H9 (cell line): Measurements from ENCODE around the gene APBB2. TPM values are rescaled to one million over a fixed set of nuclear protein-coding genes. Genes with fewer than 3 reads are reported as not detected.

Experiments
- DNase-seq: peaks from one replicate; pipeline ENCODE4 v3.0.0-alpha.2; 2017
- H2AFZ ChIP-seq: one replicate; pipeline ENCODE4 v1.6.1; 2013; ENCODE audit warnings: mild to moderate bottlenecking, low read length, control low read depth, moderate library complexity
- H2AK5ac ChIP-seq: 2 replicates; pipeline ENCODE4 v1.6.1; 2013; ENCODE audit warnings: low read length, control low read depth, mixed read lengths; ENCODE audit not compliant: insufficient read length
- H2BK120ac ChIP-seq: one replicate; pipeline ENCODE4 v1.6.1; 2013; ENCODE audit warnings: low read depth, mild to moderate bottlenecking, low read length, control low read depth, inconsistent platforms; ENCODE audit not compliant: poor library complexity, severe bottlenecking
- H2BK12ac ChIP-seq: 2 replicates; pipeline ENCODE4 v1.6.1; 2013; ENCODE audit warnings: low read length, control low read depth, mixed read lengths, low read depth; ENCODE audit not compliant: insufficient read length
- H2BK15ac ChIP-seq: 2 replicates; pipeline ENCODE4 v1.6.1; 2013; ENCODE audit warnings: low read depth, low read length, control low read depth
- H2BK20ac ChIP-seq: one replicate; pipeline ENCODE4 v1.6.1; 2013; ENCODE audit warnings: low read depth, mild to moderate bottlenecking, low read length, control low read depth, inconsistent platforms; ENCODE audit not compliant: poor library complexity, severe bottlenecking
- H2BK5ac ChIP-seq: 2 replicates; pipeline ENCODE4 v1.6.1; 2013; ENCODE audit warnings: low read length, control low read depth, mixed read lengths; ENCODE audit not compliant: insufficient read length
- H3K14ac ChIP-seq: 2 replicates; pipeline ENCODE4 v1.6.1; 2013; ENCODE audit warnings: low read length, control low read depth; ENCODE audit not compliant: insufficient read depth
- H3K18ac ChIP-seq: 2 replicates; pipeline ENCODE4 v1.6.1; 2013; ENCODE audit warnings: low read depth, mild to moderate bottlenecking, mixed read lengths, low read length, control low read depth; ENCODE audit not compliant: insufficient read length
- H3K23ac ChIP-seq: 2 replicates; pipeline ENCODE4 v1.6.1; 2013; ENCODE audit warnings: low read length, control low read depth, mixed read lengths, low read depth; ENCODE audit not compliant: insufficient read length
- H3K23me2 ChIP-seq: 2 replicates; pipeline ENCODE4 v1.6.1; 2013; ENCODE audit warnings: low read depth, mild to moderate bottlenecking, mixed read lengths, low read length, control low read depth; ENCODE audit not compliant: insufficient read length, poor library complexity, severe bottlenecking
- H3K27ac ChIP-seq: 2 replicates; pipeline ENCODE4 v1.5.1; 2013; ENCODE audit warnings: low read length, control low read depth, mixed read lengths, low read depth; ENCODE audit not compliant: insufficient read length
- H3K27me3 ChIP-seq: 2 replicates; pipeline ENCODE4 v1.6.1; 2013; ENCODE audit warnings: low read length, control low read depth, inconsistent platforms; ENCODE audit not compliant: insufficient read depth
- H3K4ac ChIP-seq: 2 replicates; pipeline ENCODE4 v1.6.1; 2013; ENCODE audit warnings: low read depth, mild to moderate bottlenecking, control low read depth, inconsistent platforms, low read length, moderate library complexity
- H3K4me1 ChIP-seq: 2 replicates; pipeline ENCODE4 v1.6.1; 2013; ENCODE audit warnings: low read length, control low read depth, inconsistent platforms; ENCODE audit not compliant: insufficient read depth
- H3K4me2 ChIP-seq: 2 replicates; pipeline ENCODE4 v1.6.1; 2013; ENCODE audit warnings: low read length, control low read depth, mixed read lengths; ENCODE audit not compliant: insufficient read length, insufficient read depth
- H3K56ac ChIP-seq: 2 replicates; pipeline ENCODE4 v1.6.1; 2013; ENCODE audit warnings: low read depth, mild to moderate bottlenecking, mixed read lengths, low read length, control low read depth; ENCODE audit not compliant: insufficient read length
- H3K79me1 ChIP-seq: 2 replicates; pipeline ENCODE4 v1.6.1; 2013; ENCODE audit warnings: low read depth, mild to moderate bottlenecking, moderate library complexity, low read length, control low read depth, inconsistent platforms; ENCODE audit not compliant: insufficient read depth, poor library complexity, severe bottlenecking
- H3K79me2 ChIP-seq: 2 replicates; pipeline ENCODE4 v1.6.1; 2013; ENCODE audit warnings: low read length, control low read depth, inconsistent platforms; ENCODE audit not compliant: insufficient read depth
- H3K9ac ChIP-seq: 2 replicates; pipeline ENCODE4 v1.6.1; 2013; ENCODE audit warnings: low read length, control low read depth, mixed read lengths; ENCODE audit not compliant: insufficient read length; ENCODE audit errors: extremely low read depth
- H3K9me3 ChIP-seq: one replicate; pipeline ENCODE4 v1.6.1; 2013; ENCODE audit warnings: low read depth, low read length, inconsistent platforms; ENCODE audit not compliant: control insufficient read depth
- H3T11ph ChIP-seq: one replicate; pipeline ENCODE4 v1.6.1; 2013; ENCODE audit warnings: mild to moderate bottlenecking, low read length, control low read depth, inconsistent platforms
- H4K20me1 ChIP-seq: one replicate; pipeline ENCODE4 v1.6.1; 2013; ENCODE audit not compliant: control insufficient read depth, insufficient read length, insufficient read depth
- H4K5ac ChIP-seq: 2 replicates; pipeline ENCODE4 v1.6.1; 2013; ENCODE audit warnings: low read depth, mild to moderate bottlenecking, mixed read lengths, low read length, control low read depth; ENCODE audit not compliant: insufficient read length
- H4K8ac ChIP-seq: replicated peaks from 2 replicates; pipeline ENCODE4 v1.6.1; 2013; ENCODE audit warnings: low read length, control low read depth, mixed read lengths, low read depth; ENCODE audit not compliant: insufficient read length
- H4K91ac ChIP-seq: 2 replicates; pipeline ENCODE4 v1.6.1; 2013; ENCODE audit warnings: low read depth, mild to moderate bottlenecking, moderate library complexity, mixed read lengths, low read length, control low read depth; ENCODE audit not compliant: insufficient read length
- H3K27ac Mint-ChIP-seq, 3 experiments: 2 replicates in 2 of 3; 3 replicates in 1 of 3; pipeline ENCODE4 v1.8.0; 2020 to 2021; ENCODE audit warnings: mixed read lengths in 3 of 3, mild to moderate bottlenecking in 1 of 3, moderate library complexity in 1 of 3
- H3K27me3 Mint-ChIP-seq: 2 replicates; pipeline ENCODE4 v1.8.0; 2021; ENCODE audit warnings: low read depth, mild to moderate bottlenecking, moderate library complexity, mixed read lengths
- H3K36me3 Mint-ChIP-seq, 3 experiments: 2 replicates in 2 of 3; 3 replicates in 1 of 3; pipeline ENCODE4 v1.8.0; 2020 to 2021; ENCODE audit warnings: low read depth in 3 of 3, mixed read lengths in 3 of 3; ENCODE audit not compliant: insufficient read depth in 1 of 3
- H3K4me1 Mint-ChIP-seq, 2 experiments: 2 replicates each; pipeline ENCODE4 v1.8.0; 2020; ENCODE audit warnings: mixed read lengths in 2 of 2
- H3K4me3 Mint-ChIP-seq, 2 experiments: 2 replicates in 1 of 2; 3 replicates in 1 of 2; pipeline ENCODE4 v1.8.0; 2020 to 2021; ENCODE audit warnings: mild to moderate bottlenecking in 2 of 2, mixed read lengths in 2 of 2, moderate library complexity in 1 of 2
- H3K9me3 Mint-ChIP-seq, 2 experiments: 2 replicates in 1 of 2; 3 replicates in 1 of 2; pipeline ENCODE4 v1.8.0; 2020; ENCODE audit warnings: mild to moderate bottlenecking in 2 of 2, mixed read lengths in 2 of 2, moderate library complexity in 1 of 2
- CTCF ChIP-seq: fragments of 200-600 bp; sonication (generic); conservative IDR thresholded peaks from 3 replicates; pipeline ENCODE4 v1.8.0; 2021; ENCODE audit warnings: antibody characterized with exemption, mild to moderate bottlenecking
- WGBS: extraction: QIAGEN DNeasy Blood & Tissue Kit; methylation state at CpG from one replicate; pipeline ENCODE4 v1.1.7; 2013; ENCODE audit warnings: missing lambda C conversion rate, low lambda C conversion rate, mixed read lengths; ENCODE audit not compliant: insufficient read length; ENCODE audit errors: extremely low coverage; 5-methylcytosine and 5-hydroxymethylcytosine counted together
- total RNA-seq: library from RNA; stranded (reverse); gene quantifications from 2 replicates; pipeline ENCODE4 v1.2.1, GENCODE V29; 2021

Gene APBB2
- total RNA-seq, 1 experiment from 2014 or later: 39.6 TPM

- Histone ChIP-seq H3T11ph (no peak overlapping the region), H3K18ac (no peak overlapping the region), H3K23me2 (no peaks in the 10 kb centered on the region), H3K4me2 (no peak overlapping the region), H2BK15ac (no peak overlapping the region), H2BK5ac (no peak overlapping the region), H2BK12ac (no peak overlapping the region), H4K20me1 (no peaks in the 10 kb centered on the region), H3K14ac (no peak overlapping the region), H3K23ac (no peak overlapping the region), H2AFZ (no peak overlapping the region), H4K91ac (no peak overlapping the region), H3K27me3 (no peaks in the 10 kb centered on the region), H3K4ac (no peak overlapping the region), H2BK120ac (no peak overlapping the region), H2AK5ac (no peak overlapping the region), H3K56ac (no peak overlapping the region), H3K9me3 (no peaks in the 10 kb centered on the region), H3K27ac (no peak overlapping the region), H2BK20ac (no peak overlapping the region), H4K5ac (no peak overlapping the region), H4K8ac (no peak overlapping the region), H3K79me2 (no peaks in the 10 kb centered on the region), H3K79me1 (peaks cover 7% of the 10 kb centered on the region), H3K4me1 (no peaks in the 10 kb centered on the region; the same call in 1 of the 2 replicates), H3K9ac (no peak overlapping the region)
- no peak for TF ChIP-seq CTCF
- H3K4me3 Mint-ChIP-seq: no peak overlapping the region
- no peaks in the 10 kb centered on the region for H3K36me3 Mint-ChIP-seq
- H3K27ac Mint-ChIP-seq: no peak overlapping the region
- H3K4me1 Mint-ChIP-seq: peaks cover 13 to 25% of the 10 kb centered on the region in 2 experiments
- WGBS: no CpG with 5 or more reads among the region's 5 CpGs
- no peaks in the 10 kb centered on the region for H3K9me3 Mint-ChIP-seq
- no peaks in the 10 kb centered on the region for H3K27me3 Mint-ChIP-seq
- no peak for DNase-seq
Observed at GRCh38 chr4:41158756-41159155, 55.6 kb downstream of the APBB2 start.
